Neural progenitor cell (in vitro differentiated cells): ENCODE measurements around the gene ZNF292. TPM values are rescaled to one million over a fixed set of nuclear protein-coding genes. Genes with fewer than 3 reads are reported as not detected.

Source experiments
- DNase-seq: peaks from one replicate; pipeline ENCODE4 v3.0.0-alpha.2; 2016; ENCODE audit warnings: low spot score
- H2AFZ ChIP-seq: fragments of 200-600 bp; sonication (generic); replicated peaks from 2 replicates; pipeline ENCODE4 v1.6.1; 2016; ENCODE audit warnings: antibody characterized with exemption
- H3F3A ChIP-seq: fragments of 200-600 bp; sonication (generic); 2 replicates; pipeline ENCODE4 v1.6.1; 2016; ENCODE audit warnings: antibody characterized with exemption, low read depth
- H3K27ac ChIP-seq: fragments of 200-600 bp; sonication (generic); 2 replicates; pipeline ENCODE4 v1.5.1; 2016; ENCODE audit warnings: mild to moderate bottlenecking
- H3K27me3 ChIP-seq: fragments of 200-600 bp; sonication (generic); 2 replicates; pipeline ENCODE4 v1.6.1; 2016; ENCODE audit warnings: mild to moderate bottlenecking, moderate library complexity
- H3K36me3 ChIP-seq: fragments of 200-600 bp; sonication (generic); 2 replicates; pipeline ENCODE4 v1.5.1; 2016
- H3K4me1 ChIP-seq: fragments of 200-600 bp; sonication (generic); 2 replicates; pipeline ENCODE4 v1.6.1; 2016; ENCODE audit warnings: mixed run types
- H3K4me2 ChIP-seq: fragments of 200-600 bp; sonication (generic); 2 replicates; pipeline ENCODE4 v1.6.1; 2016
- H3K4me3 ChIP-seq: fragments of 200-600 bp; sonication (generic); 2 replicates; pipeline ENCODE4 v1.5.1; 2016
- H3K79me2 ChIP-seq: fragments of 200-600 bp; sonication (generic); 2 replicates; pipeline ENCODE4 v1.6.1; 2016; ENCODE audit warnings: low read depth
- H3K9ac ChIP-seq: fragments of 200-600 bp; sonication (generic); 2 replicates; pipeline ENCODE4 v1.6.1; 2016
- H3K9me3 ChIP-seq: fragments of 200-600 bp; sonication (generic); 2 replicates; pipeline ENCODE4 v1.5.1; 2016; ENCODE audit warnings: low read depth
- H4K20me1 ChIP-seq: fragments of 200-600 bp; sonication (generic); 2 replicates; pipeline ENCODE4 v1.6.1; 2016; ENCODE audit warnings: low read depth
- H3K27ac Mint-ChIP-seq: 3 replicates; pipeline ENCODE4 v1.8.0; 2021; ENCODE audit warnings: mixed read lengths
- H3K27me3 Mint-ChIP-seq: 2 replicates; pipeline ENCODE4 v1.8.0; 2022; ENCODE audit warnings: low read depth, mild to moderate bottlenecking, inconsistent platforms, moderate library complexity, mixed read lengths; ENCODE audit not compliant: insufficient read depth
- H3K36me3 Mint-ChIP-seq: 3 replicates; pipeline ENCODE4 v1.8.0; 2021; ENCODE audit warnings: mixed read lengths
- H3K4me1 Mint-ChIP-seq: 3 replicates; pipeline ENCODE4 v1.8.0; 2021; ENCODE audit warnings: mixed read lengths
- H3K4me3 Mint-ChIP-seq: 3 replicates; pipeline ENCODE4 v1.8.0; 2021; ENCODE audit warnings: mild to moderate bottlenecking, moderate library complexity, mixed read lengths
- H3K9me3 Mint-ChIP-seq: 3 replicates; pipeline ENCODE4 v1.8.0; 2020; ENCODE audit warnings: mixed read lengths
- EZH2 ChIP-seq: fragments of 200-600 bp; sonication (generic); IDR thresholded peaks from 2 replicates; pipeline ENCODE4 v1.6.1; 2017; ENCODE audit warnings: antibody characterized with exemption, mild to moderate bottlenecking, moderate library complexity
- EZH2phosphoT487 ChIP-seq: fragments of 200-600 bp; sonication (generic); IDR thresholded peaks from 2 replicates; pipeline ENCODE4 v1.6.1; 2017; ENCODE audit warnings: antibody characterized with exemption
- total RNA-seq: library from RNA; depleted of rRNA; stranded (reverse); fragments of >200 nt; gene quantifications from 2 replicates; pipeline ENCODE4 v1.2.3, GENCODE V29; 2015; ENCODE audit warnings: low replicate concordance
- TF ChIP-seq, protein P1 (sequence below): fragments of 200-600 bp; sonication (generic); IDR thresholded peaks from 2 replicates; pipeline ENCODE4 v1.5.1; 2017; ENCODE audit warnings: antibody characterized with exemption, mild to moderate bottlenecking

ZNF292 gene
- total RNA-seq, 1 donor from 2014 or later = 66.8 TPM

- no peak overlapping the region for H3K27ac ChIP-seq
- Mint-ChIP-seq H3K9me3 (no peaks in the 10 kb centered on the region), H3K4me1 (no peaks in the 10 kb centered on the region), H3K36me3 (peaks cover 60% of the 10 kb centered on the region), H3K27me3 (no peaks in the 10 kb centered on the region), H3K4me3 (no peak overlapping the region), H3K27ac (no peak overlapping the region)
- no peak for DNase-seq
- no peaks in the 10 kb centered on the region for H4K20me1 ChIP-seq
- H3K36me3 ChIP-seq = peaks cover 64% of the 10 kb centered on the region
- no peaks in the 10 kb centered on the region for H3K4me1 ChIP-seq
- no peak overlapping the region for H3K4me2 ChIP-seq
- TF ChIP-seq, protein P1, sequence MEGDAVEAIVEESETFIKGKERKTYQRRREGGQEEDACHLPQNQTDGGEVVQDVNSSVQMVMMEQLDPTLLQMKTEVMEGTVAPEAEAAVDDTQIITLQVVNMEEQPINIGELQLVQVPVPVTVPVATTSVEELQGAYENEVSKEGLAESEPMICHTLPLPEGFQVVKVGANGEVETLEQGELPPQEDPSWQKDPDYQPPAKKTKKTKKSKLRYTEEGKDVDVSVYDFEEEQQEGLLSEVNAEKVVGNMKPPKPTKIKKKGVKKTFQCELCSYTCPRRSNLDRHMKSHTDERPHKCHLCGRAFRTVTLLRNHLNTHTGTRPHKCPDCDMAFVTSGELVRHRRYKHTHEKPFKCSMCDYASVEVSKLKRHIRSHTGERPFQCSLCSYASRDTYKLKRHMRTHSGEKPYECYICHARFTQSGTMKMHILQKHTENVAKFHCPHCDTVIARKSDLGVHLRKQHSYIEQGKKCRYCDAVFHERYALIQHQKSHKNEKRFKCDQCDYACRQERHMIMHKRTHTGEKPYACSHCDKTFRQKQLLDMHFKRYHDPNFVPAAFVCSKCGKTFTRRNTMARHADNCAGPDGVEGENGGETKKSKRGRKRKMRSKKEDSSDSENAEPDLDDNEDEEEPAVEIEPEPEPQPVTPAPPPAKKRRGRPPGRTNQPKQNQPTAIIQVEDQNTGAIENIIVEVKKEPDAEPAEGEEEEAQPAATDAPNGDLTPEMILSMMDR = no peak
- TF ChIP-seq EZH2phosphoT487 (no peak), EZH2 (no peak)
- no peaks in the 10 kb centered on the region for H3K27me3 ChIP-seq
- H3K9ac ChIP-seq = no peak overlapping the region
- peaks cover 19% of the 10 kb centered on the region for H3K9me3 ChIP-seq
- H3K79me2 ChIP-seq = peaks cover 8% of the 10 kb centered on the region
- peaks cover 31% of the 10 kb centered on the region for H3F3A ChIP-seq
- no peak overlapping the region for H3K4me3 ChIP-seq
- no peak overlapping the region for H2AFZ ChIP-seq
Measured at GRCh38 chr6:87259791-87260190, 104.4 kb downstream of the ZNF292 start.

- H3F3A ChIP-seq = peaks cover 44% of the 10 kb centered on the region
- H3K36me3 Mint-ChIP-seq = peaks cover 47% of the 10 kb centered on the region
- H2AFZ ChIP-seq = no peak overlapping the region
- peaks cover 8% of the 10 kb centered on the region for H3K79me2 ChIP-seq
- peaks cover 17% of the 10 kb centered on the region for H3K9me3 ChIP-seq
- TF ChIP-seq EZH2phosphoT487 (no peak), EZH2 (no peak)
- TF ChIP-seq, protein P1 = no peak
- no peaks in the 10 kb centered on the region for H3K9me3 Mint-ChIP-seq
- H3K4me3 Mint-ChIP-seq = no peak overlapping the region
- no peak overlapping the region for H3K4me3 ChIP-seq
- no peak overlapping the region for H3K27ac Mint-ChIP-seq
- no peaks in the 10 kb centered on the region for H3K4me1 ChIP-seq
- H3K27me3 ChIP-seq = no peaks in the 10 kb centered on the region
- H3K27me3 Mint-ChIP-seq = peaks cover 3% of the 10 kb centered on the region
- no peaks in the 10 kb centered on the region for H4K20me1 ChIP-seq
- no peaks in the 10 kb centered on the region for H3K4me1 Mint-ChIP-seq
- no peak overlapping the region for H3K27ac ChIP-seq
- no peak overlapping the region for H3K4me2 ChIP-seq
- H3K36me3 ChIP-seq = peaks cover 46% of the 10 kb centered on the region
- no peak overlapping the region for H3K9ac ChIP-seq
- no peak for DNase-seq
Measured at GRCh38 chr6:87261534-87261933, 106.2 kb downstream of the ZNF292 start.

GRCh38 chr6:87264481-87264880 lies 109.1 kb downstream of the ZNF292 start:
- no peaks in the 10 kb centered on the region for H3K4me1 Mint-ChIP-seq
- Histone ChIP-seq H4K20me1 (no peaks in the 10 kb centered on the region), H3K4me3 (no peak overlapping the region), H2AFZ (no peak overlapping the region), H3K9me3 (peaks cover 6% of the 10 kb centered on the region), H3K27me3 (no peaks in the 10 kb centered on the region), H3K36me3 (peaks cover 18% of the 10 kb centered on the region), H3F3A (peaks cover 36% of the 10 kb centered on the region), H3K79me2 (no peaks in the 10 kb centered on the region), H3K27ac (no peak overlapping the region), H3K4me1 (no peaks in the 10 kb centered on the region), H3K4me2 (no peak overlapping the region), H3K9ac (no peak overlapping the region)
- no peak for DNase-seq
- H3K4me3 Mint-ChIP-seq = no peak overlapping the region
- peaks cover 7% of the 10 kb centered on the region for H3K27me3 Mint-ChIP-seq
- no peaks in the 10 kb centered on the region for H3K9me3 Mint-ChIP-seq
- TF ChIP-seq EZH2 (no peak), EZH2phosphoT487 (no peak)
- TF ChIP-seq, protein P1 = no peak
- H3K36me3 Mint-ChIP-seq = peaks cover 20% of the 10 kb centered on the region
- no peak overlapping the region for H3K27ac Mint-ChIP-seq
